HG03565 (cell line): ENCODE measurements around the gene RBBP5.

Experiments used
- ATAC-seq: cut with Tn5 transposase; IDR thresholded peaks from one replicate; pipeline ENCODE4 v1.9.1; 2021; ENCODE audit warnings: mild to moderate bottlenecking, moderate library complexity; ENCODE audit not compliant: unreplicated experiment

The RBBP5 gene

GRCh38 chr1:205133287-205133686 lies 11.5 kb upstream of the RBBP5 start:
- no peak for ATAC-seq

- no peak for ATAC-seq
Observed at GRCh38 chr1:205129447-205130029, 7.8 kb upstream of the RBBP5 start.

- no peak for ATAC-seq
Observed at GRCh38 chr1:205128050-205128449, 6.3 kb upstream of the RBBP5 start.

- no peak for ATAC-seq
Observed at GRCh38 chr1:205127646-205128045, 5.9 kb upstream of the RBBP5 start.

GRCh38 chr1:205124726-205125125 lies 2.9 kb upstream of the RBBP5 start:
- no peak for ATAC-seq

GRCh38 chr1:205122489-205122882 lies 708 bp upstream of the RBBP5 start:
- ATAC-seq = peak; percentile 19

GRCh38 chr1:205118752-205119151 lies 3.0 kb downstream of the RBBP5 start:
- no peak for ATAC-seq

- no peak for ATAC-seq
Observed at GRCh38 chr1:205111354-205111753, 10.4 kb downstream of the RBBP5 start.

GRCh38 chr1:205109711-205110110 lies 12.1 kb downstream of the RBBP5 start:
- ATAC-seq = no peak

GRCh38 chr1:205109269-205109668 lies 12.5 kb downstream of the RBBP5 start:
- no peak for ATAC-seq

- no peak for ATAC-seq
Observed at GRCh38 chr1:205108464-205108863, 13.3 kb downstream of the RBBP5 start.

GRCh38 chr1:205107327-205107726 lies 14.5 kb downstream of the RBBP5 start:
- ATAC-seq = no peak

GRCh38 chr1:205102404-205102803 lies 19.4 kb downstream of the RBBP5 start:
- no peak for ATAC-seq

- no peak for ATAC-seq
Observed at GRCh38 chr1:205098242-205098641, 23.5 kb downstream of the RBBP5 start.

GRCh38 chr1:205095422-205095821 lies 26.4 kb downstream of the RBBP5 start:
- no peak for ATAC-seq

- no peak for ATAC-seq
Observed at GRCh38 chr1:205091043-205091740, 30.6 kb downstream of the RBBP5 start.

- no peak for ATAC-seq
Observed at GRCh38 chr1:205088341-205088740, 33.4 kb downstream of the RBBP5 start.

- no peak for ATAC-seq
Observed at GRCh38 chr1:205084360-205084759, 37.4 kb downstream of the RBBP5 start, which contains the start of gene TMEM81. TMEM81 (minus strand) TSS chr1:205084460; CDS start chr1:205084320, 140 bp downstream.

GRCh38 chr1:205082431-205082830 lies 39.3 kb downstream of the RBBP5 start:
- ATAC-seq = no peak

- ATAC-seq = no peak
Observed at GRCh38 chr1:205077934-205078311, 43.9 kb downstream of the RBBP5 start.

GRCh38 chr1:205077158-205077933 lies 44.4 kb downstream of the RBBP5 start:
- no peak for ATAC-seq

- ATAC-seq = no peak
Observed at GRCh38 chr1:205076245-205076761, 45.5 kb downstream of the RBBP5 start.
